ENCODE data around the gene SERPIND1.

The SERPIND1 gene

DNA sequence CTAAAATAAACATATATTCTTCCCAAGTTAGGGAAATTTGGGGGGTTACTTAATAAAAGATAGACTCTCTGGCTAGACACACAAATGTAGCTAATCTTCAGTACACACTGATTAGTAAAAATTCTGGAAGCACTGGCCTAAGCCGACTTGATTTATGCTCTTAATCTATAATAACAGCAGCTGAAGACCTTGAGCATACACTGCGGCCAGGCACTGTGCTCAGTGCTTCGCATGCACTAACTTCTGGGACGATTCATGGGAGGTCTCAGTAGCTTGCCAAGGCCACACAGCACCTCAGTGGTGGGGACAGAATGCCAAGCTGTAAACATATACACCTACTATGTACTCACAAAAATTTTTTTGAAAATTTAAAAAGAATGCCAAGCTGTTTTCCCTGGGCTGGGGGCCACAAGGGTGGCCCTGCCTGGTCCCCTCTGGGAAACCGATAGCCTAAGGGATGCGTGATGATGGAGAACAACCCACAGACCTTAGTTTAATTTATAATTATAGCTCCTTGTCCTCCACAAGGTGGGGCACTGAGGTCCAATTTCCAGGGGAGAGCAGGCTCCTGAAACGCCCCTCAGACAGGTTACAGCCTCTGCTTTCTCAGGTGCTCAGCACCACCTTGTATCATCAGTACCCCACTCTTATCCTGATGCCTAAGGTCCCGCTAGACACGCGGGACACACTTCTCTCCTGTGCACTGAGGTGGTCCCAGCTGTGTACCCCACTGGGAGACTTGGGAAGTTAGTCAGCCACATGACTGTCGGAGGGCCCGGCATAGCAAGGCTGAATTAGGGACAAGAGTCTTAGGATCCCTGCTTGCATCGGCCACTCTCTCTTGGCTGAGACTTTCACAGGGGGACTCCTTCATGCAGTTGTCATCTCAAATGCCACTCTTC is 20.1 kb downstream of the SERPIND1 start:
- no peaks in the 10 kb centered on the region for H3K27me3 ChIP-seq
- H3K36me3 ChIP-seq: peaks cover 89% of the 10 kb centered on the region
- TF ChIP-seq, protein P1, sequence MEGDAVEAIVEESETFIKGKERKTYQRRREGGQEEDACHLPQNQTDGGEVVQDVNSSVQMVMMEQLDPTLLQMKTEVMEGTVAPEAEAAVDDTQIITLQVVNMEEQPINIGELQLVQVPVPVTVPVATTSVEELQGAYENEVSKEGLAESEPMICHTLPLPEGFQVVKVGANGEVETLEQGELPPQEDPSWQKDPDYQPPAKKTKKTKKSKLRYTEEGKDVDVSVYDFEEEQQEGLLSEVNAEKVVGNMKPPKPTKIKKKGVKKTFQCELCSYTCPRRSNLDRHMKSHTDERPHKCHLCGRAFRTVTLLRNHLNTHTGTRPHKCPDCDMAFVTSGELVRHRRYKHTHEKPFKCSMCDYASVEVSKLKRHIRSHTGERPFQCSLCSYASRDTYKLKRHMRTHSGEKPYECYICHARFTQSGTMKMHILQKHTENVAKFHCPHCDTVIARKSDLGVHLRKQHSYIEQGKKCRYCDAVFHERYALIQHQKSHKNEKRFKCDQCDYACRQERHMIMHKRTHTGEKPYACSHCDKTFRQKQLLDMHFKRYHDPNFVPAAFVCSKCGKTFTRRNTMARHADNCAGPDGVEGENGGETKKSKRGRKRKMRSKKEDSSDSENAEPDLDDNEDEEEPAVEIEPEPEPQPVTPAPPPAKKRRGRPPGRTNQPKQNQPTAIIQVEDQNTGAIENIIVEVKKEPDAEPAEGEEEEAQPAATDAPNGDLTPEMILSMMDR (IDR thresholded peaks at IDR 0.05): no peak
- no peak overlapping the region for H3K4me3 ChIP-seq (ENCODE audit: low read depth in 1 of 2, low read length in 1 of 2)
- H3K27ac ChIP-seq: no peak overlapping the region
- H3K4me1 ChIP-seq (ENCODE audit: control insufficient read depth in 1 of 2, insufficient read depth in 1 of 2, low read depth in 1 of 2, low read length in 1 of 2): no peaks in the 10 kb centered on the region
- no peaks in the 10 kb centered on the region for H3K9me3 ChIP-seq

DNA sequence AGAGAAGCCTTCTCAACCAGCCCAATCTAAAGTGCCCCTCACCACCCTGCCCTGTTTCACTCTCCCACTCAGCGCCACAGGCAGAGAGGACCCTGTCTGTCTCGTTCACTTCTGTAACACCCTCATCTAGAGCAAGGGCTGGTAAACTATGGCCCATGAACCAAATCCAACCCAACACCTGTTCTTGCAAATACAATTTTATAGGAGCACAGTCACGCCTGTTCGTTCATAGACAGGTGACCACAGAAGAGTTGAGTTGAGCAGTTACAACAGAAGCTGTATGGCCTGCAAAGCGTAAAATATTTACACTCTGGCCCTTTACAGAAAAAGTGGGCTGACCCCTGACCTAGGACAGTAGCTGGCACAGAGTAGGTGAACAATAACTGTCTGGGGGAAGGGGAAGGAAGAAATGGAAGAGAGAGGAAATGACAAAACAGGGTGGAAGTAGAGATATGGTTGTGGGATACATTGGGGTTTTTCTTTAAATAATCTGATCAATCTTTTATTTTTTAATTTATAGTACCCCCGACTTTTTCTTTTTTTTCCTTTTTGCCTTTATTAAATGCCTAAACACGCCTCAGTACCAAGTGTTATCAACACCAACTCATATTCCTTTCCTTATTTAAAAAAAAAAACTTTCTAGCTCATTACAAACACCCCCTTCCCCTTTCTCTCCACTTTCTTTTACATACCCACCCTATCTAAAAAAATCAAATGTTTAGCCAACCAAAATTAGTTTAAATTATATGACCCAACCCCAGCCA is 20.9 kb downstream of the SERPIND1 start:
- Histone ChIP-seq H3K27me3 (no peaks in the 10 kb centered on the region), H3K36me3 (peaks cover 89% of the 10 kb centered on the region), H3K27ac (no peak overlapping the region), H3K4me3 (ENCODE audit: low read depth in 1 of 2, low read length in 1 of 2) (no peak overlapping the region), H3K4me1 (ENCODE audit: control insufficient read depth in 1 of 2, insufficient read depth in 1 of 2, low read depth in 1 of 2, low read length in 1 of 2) (no peaks in the 10 kb centered on the region), H3K9me3 (no peaks in the 10 kb centered on the region)
- TF ChIP-seq, protein P1 (IDR thresholded peaks at IDR 0.05): no peak

DNA sequence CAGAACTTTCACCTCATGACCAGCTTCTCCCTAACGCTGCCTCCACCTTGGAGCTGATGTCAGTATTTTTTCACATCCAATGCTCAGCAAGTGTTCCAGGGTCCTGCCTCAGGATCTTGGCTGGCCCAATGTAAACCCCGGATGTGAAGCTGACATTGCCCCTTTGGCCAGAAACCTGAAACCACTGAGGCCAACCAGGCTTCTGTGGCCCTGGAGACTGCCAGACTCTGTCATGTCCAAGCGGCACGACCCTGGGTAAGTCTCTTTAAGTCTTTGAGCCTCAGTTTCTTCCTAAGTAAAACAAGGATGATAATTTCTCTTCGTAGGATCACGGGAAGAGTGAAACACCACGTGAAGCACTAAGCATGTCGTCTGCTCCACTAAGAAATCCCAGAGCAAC is 22.8 kb downstream of the SERPIND1 start:
- H3K36me3 ChIP-seq: peaks cover 91% of the 10 kb centered on the region
- H3K9me3 ChIP-seq: no peaks in the 10 kb centered on the region
- TF ChIP-seq, protein P1 (IDR thresholded peaks at IDR 0.05): no peak
- H3K4me3 ChIP-seq (ENCODE audit: low read depth in 1 of 2, low read length in 1 of 2): no peak overlapping the region
- no peaks in the 10 kb centered on the region for H3K4me1 ChIP-seq (ENCODE audit: control insufficient read depth in 1 of 2, insufficient read depth in 1 of 2, low read depth in 1 of 2, low read length in 1 of 2)
- H3K27me3 ChIP-seq: no peaks in the 10 kb centered on the region
- H3K27ac ChIP-seq: no peak overlapping the region

DNA sequence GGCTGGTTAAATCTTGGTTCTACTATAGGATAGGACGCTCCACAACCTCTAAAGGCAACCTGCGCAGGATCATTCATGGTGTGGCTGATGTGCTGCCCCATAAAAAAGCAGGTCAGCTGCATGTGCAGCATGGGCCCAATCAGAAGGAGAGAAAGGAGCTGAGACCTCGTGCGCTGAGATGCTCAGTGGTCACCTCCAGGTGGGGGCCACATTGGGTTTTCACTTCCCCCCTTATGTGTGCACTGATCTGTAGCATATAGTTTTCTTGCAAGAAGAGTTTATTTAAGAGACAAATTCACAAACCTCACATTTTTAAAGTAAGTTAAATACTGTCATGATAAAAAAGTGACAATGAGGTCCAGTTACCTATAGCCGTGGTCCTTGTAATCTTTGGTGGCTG is 24.3 kb downstream of the SERPIND1 start:
- no peaks in the 10 kb centered on the region for H3K27me3 ChIP-seq
- no peaks in the 10 kb centered on the region for H3K9me3 ChIP-seq
- TF ChIP-seq, protein P1 (IDR thresholded peaks at IDR 0.05): no peak
- no peak overlapping the region for H3K27ac ChIP-seq
- H3K4me3 ChIP-seq (ENCODE audit: low read depth in 1 of 2, low read length in 1 of 2): no peak overlapping the region
- H3K4me1 ChIP-seq (ENCODE audit: control insufficient read depth in 1 of 2, insufficient read depth in 1 of 2, low read depth in 1 of 2, low read length in 1 of 2): no peaks in the 10 kb centered on the region
- H3K36me3 ChIP-seq: peaks cover 93% of the 10 kb centered on the region

DNA sequence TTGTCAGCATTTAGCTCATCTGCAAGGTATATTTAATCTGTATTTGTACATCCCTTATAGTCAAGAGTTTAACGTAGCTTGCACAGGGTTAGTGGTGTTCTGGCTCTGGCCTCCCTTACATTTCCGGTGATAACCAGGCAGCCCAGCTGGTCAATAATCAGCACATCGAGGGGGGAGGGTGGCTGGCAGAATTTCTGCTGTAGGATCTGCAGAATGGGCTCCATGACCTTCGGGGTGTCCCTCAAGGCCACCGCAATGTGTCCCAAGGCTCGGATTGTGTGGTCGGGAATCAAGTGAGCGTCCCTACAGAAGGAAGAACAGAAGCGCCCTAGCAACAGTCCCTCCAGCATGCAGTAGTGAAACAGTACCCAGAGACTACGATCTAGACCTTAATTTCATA is 25.1 kb downstream of the SERPIND1 start:
- TF ChIP-seq, protein P1 (IDR thresholded peaks at IDR 0.05): no peak
- peaks cover 96% of the 10 kb centered on the region for H3K36me3 ChIP-seq

More for the DNA sequence above, 25.1 kb downstream of the SERPIND1 start:
- Histone ChIP-seq H3K9me3 (no peaks in the 10 kb centered on the region), H3K27ac (no peak overlapping the region), H3K4me1 (ENCODE audit: control insufficient read depth in 1 of 2, insufficient read depth in 1 of 2, low read depth in 1 of 2, low read length in 1 of 2) (no peaks in the 10 kb centered on the region), H3K27me3 (no peaks in the 10 kb centered on the region), H3K4me3 (ENCODE audit: low read depth in 1 of 2, low read length in 1 of 2) (no peak overlapping the region)
